HG02610 (cell line): Measurements from ENCODE around the gene CA5A.
"Not testable (repeated sequence)": the region's sequence is repeated elsewhere in the genome, so short reads cannot be mapped to it uniquely, and the experiment has no call there.

Experiments
- ATAC-seq: cut with Tn5 transposase; IDR thresholded peaks from one replicate; pipeline ENCODE4 v1.9.1; 2021; ENCODE audit warnings: mild to moderate bottlenecking, moderate library complexity; ENCODE audit not compliant: unreplicated experiment

CA5A gene

GRCh38 chr16:87949071-87949744 is 12.9 kb upstream of the CA5A start:
- no peak for ATAC-seq

GRCh38 chr16:87948735-87949070 is 12.4 kb upstream of the CA5A start:
- no peak for ATAC-seq

DNA sequence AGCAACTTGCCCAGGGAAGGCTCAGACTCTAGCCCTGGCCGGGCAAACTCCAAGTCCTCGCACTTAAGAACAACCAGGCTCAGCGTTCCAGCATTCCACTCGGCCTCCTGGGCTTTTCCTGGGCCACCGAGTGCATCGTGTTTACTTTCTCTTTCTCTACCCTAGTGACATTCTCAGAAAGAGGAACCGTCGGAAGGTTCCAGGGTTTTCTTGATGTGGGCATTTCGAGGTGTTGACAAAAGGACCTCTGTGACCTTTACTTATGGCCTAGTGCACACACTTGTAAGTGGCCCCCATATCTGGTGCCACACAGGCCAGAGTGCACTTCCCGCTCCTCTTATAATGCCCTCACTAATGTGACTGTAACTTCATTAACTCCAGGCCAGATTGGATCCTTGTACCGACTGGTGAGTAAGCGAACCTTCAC is 11.8 kb upstream of the CA5A start:
- ATAC-seq, result no peak

- no peak for ATAC-seq
Measured at GRCh38 chr16:87947356-87948118, 11.2 kb upstream of the CA5A start.

GRCh38 chr16:87946596-87947347 is 10.4 kb upstream of the CA5A start:
- ATAC-seq, result no peak

DNA sequence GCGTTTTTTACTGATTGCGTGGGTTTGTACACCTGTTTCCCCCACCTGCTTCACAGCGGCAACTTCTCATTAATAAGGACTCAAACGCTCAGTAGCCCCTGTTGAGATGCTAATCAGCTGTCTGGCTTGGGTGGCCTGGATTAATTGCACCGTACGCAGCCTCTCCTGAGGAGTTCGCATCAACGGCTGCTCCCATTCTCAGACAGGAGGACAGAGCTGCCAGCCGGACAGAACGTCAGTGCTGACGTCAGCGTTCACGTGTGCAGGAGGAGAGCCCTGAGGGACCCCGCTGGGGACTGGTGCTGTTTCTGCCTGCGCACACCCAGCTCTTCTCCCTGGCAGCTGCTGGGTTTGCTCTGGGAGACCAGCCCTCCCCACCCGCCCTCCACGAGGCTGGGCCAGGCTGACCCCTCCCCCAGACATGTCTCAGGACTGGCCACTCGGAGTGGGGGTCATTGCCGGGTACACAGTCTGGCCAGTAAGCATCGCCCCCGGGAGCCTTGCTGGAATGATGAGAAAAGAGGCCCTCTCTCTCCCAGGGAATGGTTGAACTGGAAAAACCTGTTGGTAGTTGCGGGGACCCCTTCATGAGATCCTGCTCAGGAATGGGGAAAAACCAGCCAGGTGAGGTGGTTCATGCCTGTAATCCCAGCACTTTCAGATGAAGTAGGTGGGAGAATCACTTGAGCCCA is 9.2 kb upstream of the CA5A start:
- ATAC-seq, result no peak

- no peak for ATAC-seq
Measured at GRCh38 chr16:87942680-87943079, 6.4 kb upstream of the CA5A start.

GRCh38 chr16:87939562-87940423 is 3.5 kb upstream of the CA5A start:
- no peak for ATAC-seq

GRCh38 chr16:87938412-87938949 is 2.2 kb upstream of the CA5A start:
- ATAC-seq, result no peak

DNA sequence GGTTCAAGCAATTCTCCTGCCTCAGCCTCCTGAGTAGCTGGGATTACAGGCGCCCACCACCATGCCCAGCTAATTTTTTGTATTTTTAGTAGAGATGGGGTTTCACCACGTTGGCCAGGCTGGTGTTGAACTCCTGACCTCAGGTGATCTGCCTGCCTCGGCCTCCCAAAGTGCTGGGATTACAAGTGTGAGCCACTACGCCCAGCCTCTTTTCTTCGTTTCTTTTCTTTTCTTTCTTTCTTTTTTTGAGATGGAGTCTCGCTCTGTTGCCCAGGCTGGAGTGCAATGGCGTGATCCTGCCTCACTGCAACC is 858 bp upstream of the CA5A start:
- ATAC-seq, result not testable (repeated sequence)

- ATAC-seq, result not testable (repeated sequence)
Measured at GRCh38 chr16:87936016-87936374, 334 bp downstream of the CA5A start.

DNA sequence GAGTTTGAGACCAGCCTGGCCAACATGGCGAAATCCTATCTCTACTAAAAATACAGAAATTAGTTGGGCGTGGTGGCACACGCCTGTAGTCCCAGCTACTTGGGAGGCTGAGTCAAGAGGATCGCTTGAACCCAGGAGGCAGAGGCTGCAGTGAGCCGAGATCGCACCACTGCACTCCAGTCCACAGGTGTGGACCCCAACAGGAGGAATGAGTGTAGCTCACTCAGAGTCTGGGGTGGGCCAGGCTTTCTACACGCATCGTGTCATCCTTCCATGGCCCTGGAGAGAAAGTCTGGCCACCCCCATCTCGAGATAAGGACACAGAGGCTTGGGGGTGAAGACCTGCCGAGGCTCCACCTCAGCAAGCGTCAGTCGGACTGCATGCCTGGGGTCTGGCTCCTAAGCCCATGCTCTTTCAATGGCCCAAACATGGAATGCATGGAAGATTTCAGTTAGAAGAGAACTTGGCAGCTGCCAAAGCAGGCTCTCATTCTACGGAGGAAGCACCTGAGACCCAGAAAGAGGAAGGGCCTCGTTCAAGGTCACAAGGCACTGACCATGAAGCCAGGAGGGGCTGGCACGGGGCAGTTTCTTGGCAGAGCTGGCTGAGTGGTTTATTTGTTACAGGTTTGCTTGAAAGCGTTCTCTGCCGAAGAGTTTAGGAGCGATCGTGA is 1.4 kb downstream of the CA5A start:
- ATAC-seq, result not testable (repeated sequence)

DNA sequence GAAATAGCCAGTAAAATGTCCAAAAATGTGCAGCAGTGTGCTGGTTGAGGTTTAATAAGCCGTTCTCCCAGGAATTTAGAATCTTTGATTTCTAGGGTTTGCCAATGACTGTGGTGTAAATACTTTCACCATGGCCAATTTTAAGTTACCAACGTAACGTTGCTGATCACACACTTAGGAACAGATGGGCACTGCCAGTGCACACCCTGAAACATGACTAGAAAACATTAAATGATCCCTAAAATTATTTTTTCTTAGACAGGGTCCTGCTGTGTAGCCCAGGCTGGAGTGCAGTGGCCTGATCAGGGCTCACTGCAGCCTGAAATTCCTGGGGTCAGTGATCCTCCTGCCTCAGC is 3.2 kb downstream of the CA5A start:
- no peak for ATAC-seq

- ATAC-seq, result not testable (repeated sequence)
Measured at GRCh38 chr16:87932475-87933139, 3.7 kb downstream of the CA5A start.

- ATAC-seq, result no peak
Measured at GRCh38 chr16:87931504-87931903, 4.8 kb downstream of the CA5A start.

- ATAC-seq, result no peak
Measured at GRCh38 chr16:87930456-87930855, 5.9 kb downstream of the CA5A start.

DNA sequence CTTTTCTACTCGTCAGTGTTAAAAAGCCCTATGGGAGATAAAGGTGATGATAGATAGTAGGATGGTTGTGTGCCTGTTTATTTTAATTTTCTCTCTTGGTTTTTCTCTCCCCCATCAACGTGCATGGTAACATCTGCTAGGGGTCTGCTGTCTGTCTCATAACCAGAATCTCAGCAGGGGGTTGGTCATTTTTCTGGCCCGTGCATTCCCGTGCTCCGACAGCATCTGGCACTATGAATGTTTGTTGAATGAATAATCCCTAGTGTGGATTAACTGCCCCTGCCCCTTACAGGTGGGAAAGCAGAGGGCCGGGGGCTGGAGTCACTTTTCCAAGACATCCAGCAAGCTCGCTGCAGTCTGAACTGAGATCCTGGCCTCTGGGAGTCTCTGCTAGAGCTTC is 6.3 kb downstream of the CA5A start:
- no peak for ATAC-seq

GRCh38 chr16:87927195-87927562 is 9.2 kb downstream of the CA5A start:
- ATAC-seq, result no peak
